Measurements from ENCODE around the gene MAP4K2.

- TF ChIP-seq, protein P1, sequence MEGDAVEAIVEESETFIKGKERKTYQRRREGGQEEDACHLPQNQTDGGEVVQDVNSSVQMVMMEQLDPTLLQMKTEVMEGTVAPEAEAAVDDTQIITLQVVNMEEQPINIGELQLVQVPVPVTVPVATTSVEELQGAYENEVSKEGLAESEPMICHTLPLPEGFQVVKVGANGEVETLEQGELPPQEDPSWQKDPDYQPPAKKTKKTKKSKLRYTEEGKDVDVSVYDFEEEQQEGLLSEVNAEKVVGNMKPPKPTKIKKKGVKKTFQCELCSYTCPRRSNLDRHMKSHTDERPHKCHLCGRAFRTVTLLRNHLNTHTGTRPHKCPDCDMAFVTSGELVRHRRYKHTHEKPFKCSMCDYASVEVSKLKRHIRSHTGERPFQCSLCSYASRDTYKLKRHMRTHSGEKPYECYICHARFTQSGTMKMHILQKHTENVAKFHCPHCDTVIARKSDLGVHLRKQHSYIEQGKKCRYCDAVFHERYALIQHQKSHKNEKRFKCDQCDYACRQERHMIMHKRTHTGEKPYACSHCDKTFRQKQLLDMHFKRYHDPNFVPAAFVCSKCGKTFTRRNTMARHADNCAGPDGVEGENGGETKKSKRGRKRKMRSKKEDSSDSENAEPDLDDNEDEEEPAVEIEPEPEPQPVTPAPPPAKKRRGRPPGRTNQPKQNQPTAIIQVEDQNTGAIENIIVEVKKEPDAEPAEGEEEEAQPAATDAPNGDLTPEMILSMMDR (IDR thresholded peaks at IDR 0.05): no peak
- TF ChIP-seq POLR2A (IDR thresholded peaks at IDR 0.05): no peak
These were observed 28.4 kb upstream of the MAP4K2 start for GRCh38 chr11:64831411-64831891.

All from uterus (tissue), 2 donors.